NB4 (cell line): ENCODE data around the gene CSPG4.
"Not testable (repeated sequence)": the region's sequence is repeated elsewhere in the genome, so short reads cannot be mapped to it uniquely, and the experiment has no call there.

ENCODE experiments used
- DNase-seq: peaks from one replicate; pipeline ENCODE4 v3.0.0; 2010; ENCODE audit warnings: low read depth
- H3K4me3 ChIP-seq: one replicate; pipeline ENCODE4 v1.5.1; 2011; ENCODE audit warnings: mild to moderate bottlenecking, low read depth, low read length, moderate library complexity
- MYC ChIP-seq: IDR thresholded peaks from 2 replicates; pipeline ENCODE4 v1.6.1; 2011; ENCODE audit warnings: low read depth, low read length
- POLR2A ChIP-seq: IDR thresholded peaks from 2 replicates; pipeline ENCODE4 v1.6.1; 2011; ENCODE audit warnings: mild to moderate bottlenecking; ENCODE audit not compliant: insufficient read length; ENCODE audit errors: extremely low read depth
- TF ChIP-seq, protein P1 (sequence below): IDR thresholded peaks from one replicate; pipeline ENCODE4 v1.5.1; 2012; ENCODE audit warnings: low read depth, low read length
- TF ChIP-seq, protein P2 (sequence below): IDR thresholded peaks from 2 replicates; pipeline ENCODE4 v1.6.1; 2011; ENCODE audit warnings: low read depth, low read length

Gene CSPG4

DNA sequence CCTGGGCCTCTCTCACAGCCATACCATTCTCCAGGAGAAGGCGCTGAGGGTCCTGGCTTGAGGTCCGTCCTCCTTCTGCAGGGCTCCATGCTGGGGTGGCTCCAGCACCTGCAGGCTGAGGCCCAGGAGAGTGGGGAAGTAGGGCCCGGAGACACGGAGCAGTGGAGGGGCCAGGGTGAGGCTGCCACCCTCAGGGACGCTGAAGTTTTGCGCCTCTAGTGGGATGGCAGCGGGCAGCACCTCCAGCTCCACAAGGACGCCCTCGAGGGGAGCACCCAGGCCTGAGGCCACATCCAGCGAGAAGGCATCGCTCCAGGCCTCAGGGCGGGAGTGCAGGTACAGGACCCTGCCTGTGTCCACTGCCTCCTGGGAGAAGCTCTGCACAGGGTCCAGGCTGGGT, 27.5 kb downstream of the CSPG4 start:
- H3K4me3 ChIP-seq, result no peak overlapping the region
- TF ChIP-seq, protein P1, sequence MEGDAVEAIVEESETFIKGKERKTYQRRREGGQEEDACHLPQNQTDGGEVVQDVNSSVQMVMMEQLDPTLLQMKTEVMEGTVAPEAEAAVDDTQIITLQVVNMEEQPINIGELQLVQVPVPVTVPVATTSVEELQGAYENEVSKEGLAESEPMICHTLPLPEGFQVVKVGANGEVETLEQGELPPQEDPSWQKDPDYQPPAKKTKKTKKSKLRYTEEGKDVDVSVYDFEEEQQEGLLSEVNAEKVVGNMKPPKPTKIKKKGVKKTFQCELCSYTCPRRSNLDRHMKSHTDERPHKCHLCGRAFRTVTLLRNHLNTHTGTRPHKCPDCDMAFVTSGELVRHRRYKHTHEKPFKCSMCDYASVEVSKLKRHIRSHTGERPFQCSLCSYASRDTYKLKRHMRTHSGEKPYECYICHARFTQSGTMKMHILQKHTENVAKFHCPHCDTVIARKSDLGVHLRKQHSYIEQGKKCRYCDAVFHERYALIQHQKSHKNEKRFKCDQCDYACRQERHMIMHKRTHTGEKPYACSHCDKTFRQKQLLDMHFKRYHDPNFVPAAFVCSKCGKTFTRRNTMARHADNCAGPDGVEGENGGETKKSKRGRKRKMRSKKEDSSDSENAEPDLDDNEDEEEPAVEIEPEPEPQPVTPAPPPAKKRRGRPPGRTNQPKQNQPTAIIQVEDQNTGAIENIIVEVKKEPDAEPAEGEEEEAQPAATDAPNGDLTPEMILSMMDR, result peak; percentile 15
- TF ChIP-seq POLR2A, result no peak
- no peak for DNase-seq

DNA sequence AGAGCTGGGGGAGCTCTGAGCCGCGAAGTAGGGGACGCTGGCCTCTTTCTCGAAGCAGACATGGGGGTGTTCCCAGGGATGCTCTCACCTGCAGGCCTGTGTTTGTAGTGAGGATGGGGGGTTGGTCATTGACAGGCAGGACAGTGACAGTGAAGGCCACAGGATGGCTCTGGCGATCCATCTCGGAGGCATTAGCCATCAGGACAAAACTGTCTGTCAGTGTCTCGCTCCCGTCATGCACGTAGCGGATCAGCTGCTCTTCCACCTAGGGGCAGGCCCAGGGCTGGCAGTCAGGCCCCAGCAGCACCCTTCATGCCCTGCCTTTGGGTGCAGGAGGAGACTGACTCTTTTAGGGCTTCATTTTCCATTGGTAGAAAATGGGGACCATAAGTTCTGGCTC, 28.0 kb downstream of the CSPG4 start:
- peak; percentile 38 for DNase-seq
- no peak overlapping the region for H3K4me3 ChIP-seq
- TF ChIP-seq, protein P1, result no peak

DNA sequence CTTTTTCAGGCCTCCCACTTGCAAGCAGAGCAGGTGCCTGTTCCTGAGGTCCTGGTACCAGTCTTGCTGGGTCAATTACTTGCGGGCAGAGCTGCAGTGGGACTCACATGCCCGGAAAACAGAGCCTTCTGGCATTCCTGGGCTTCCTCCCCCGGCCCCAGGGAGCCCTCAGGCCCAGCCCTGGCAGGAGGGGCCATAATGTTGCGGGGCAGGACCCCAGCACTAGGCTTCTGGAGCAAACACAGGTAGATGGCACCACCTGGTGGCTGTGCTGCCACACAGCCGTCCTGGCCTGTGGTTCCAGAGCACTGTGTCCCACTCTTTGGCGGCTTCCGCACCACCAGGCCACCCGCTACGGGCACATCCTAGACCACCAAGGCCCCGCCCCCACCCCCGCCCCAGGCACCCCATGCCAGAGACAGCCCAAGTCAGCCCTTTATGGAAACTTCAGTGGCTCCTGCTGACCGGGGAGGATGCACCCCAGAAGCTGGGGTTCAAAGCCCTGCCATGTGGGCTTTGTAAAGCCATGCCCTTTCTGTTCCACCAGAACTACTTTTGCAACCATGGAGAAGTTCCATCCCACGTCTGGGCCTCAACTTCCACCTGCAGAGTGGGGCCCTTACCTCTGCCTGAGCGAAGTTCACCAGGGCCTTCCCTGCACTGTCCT, 28.9 kb downstream of the CSPG4 start:
- TF ChIP-seq, protein P1, result peak; percentile 79
- TF ChIP-seq MYC, result peak; percentile 26; the same call in 1 of the 2 replicates
- DNase-seq, result peak; percentile 85
- H3K4me3 ChIP-seq, result not testable (repeated sequence)

DNA sequence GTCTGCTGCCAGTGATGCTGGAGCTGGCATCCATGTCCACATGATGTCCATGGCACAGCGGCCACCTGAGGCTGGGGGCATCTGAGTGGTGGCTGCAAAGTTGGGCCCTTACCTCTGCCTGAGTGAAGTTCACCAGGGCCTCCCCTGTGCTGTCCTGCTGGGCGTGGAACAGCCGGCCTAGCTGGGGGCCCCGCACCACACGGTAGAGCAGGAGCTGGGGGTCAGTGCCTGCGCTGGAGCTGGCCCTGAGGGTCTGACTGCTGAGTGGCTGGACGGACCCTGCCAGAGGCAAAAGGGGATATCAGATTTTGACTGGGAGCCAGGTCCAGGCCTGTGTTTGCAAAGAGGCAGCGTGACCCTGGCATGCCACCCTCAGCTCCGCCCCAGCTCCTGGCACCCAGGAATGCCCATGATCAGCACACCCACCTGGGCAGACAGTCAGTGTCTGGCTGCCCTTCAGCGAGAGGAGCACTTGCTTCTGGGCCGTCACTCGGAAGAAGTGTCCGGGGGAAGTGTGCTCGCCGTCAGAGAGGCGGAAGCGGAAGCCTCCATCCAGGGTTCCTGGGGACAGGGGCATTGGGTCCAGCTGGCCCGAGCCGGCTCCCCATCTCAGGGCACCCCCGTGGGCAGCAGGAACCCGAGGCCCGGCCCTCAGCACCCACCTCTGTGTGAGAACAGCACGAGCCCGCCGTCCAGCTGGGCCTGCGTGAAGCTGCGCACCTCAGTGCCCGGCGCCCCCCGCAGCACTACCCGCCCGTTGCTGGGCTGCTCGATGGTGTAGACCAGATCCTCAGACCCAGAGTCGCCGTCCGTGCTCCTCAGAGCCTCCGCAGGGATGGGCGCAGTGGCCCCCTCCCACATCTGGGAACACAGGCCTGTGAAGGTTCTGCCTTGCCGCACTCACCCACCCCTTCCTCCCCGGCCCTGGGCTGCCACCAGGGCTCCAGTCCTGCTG, 30.2 kb downstream of the CSPG4 start:
- TF ChIP-seq MYC (no peak), POLR2A (no peak)
- TF ChIP-seq, protein P1, result no peak

DNA sequence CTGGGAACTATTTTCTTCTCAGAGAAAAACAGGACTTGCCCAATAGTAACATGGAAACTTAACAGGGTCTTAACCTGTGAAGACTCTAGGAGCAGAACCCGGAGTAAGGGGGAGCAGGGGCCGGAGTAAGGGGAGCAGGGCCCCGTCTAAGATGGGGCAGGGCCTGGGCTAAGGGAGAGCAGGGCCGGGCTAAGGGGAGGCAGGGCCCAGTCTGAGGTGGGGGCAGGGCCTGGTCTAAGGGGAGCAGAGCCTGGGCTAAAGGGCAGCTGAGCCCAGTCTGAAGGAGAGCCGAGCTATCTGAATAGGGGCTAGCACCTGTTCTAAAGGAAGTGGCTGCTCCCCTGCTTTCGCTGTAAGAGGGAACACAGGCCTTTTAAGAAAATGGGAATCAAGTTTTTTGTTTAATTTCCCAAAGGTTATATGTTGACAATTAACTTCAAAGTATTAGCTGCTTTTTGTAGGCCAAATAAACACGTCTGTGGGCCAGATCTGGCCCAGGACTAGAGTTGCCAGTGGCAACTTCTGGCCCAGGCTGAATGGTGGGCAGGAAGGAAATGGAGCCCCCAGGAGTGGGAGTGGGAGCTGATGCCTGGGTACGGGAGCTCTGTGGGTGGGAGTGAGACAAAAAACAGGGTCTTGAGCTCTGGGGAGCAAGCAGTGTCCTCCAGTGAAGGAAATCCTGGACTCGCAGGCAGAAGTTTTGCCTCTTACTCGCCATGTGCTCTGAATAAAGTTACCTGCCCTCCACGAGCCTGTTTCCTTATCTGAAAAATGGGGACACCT, 32.5 kb downstream of the CSPG4 start:
- H3K4me3 ChIP-seq, result no peak overlapping the region
- TF ChIP-seq MYC (no peak), POLR2A (no peak)
- TF ChIP-seq, protein P2, sequence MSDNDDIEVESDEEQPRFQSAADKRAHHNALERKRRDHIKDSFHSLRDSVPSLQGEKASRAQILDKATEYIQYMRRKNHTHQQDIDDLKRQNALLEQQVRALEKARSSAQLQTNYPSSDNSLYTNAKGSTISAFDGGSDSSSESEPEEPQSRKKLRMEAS, result no peak
- TF ChIP-seq, protein P1, result no peak
- DNase-seq, result no peak

More for the DNA sequence above, 30.2 kb downstream of the CSPG4 start:
- DNase-seq, result no peak
- no peak overlapping the region for H3K4me3 ChIP-seq

DNA sequence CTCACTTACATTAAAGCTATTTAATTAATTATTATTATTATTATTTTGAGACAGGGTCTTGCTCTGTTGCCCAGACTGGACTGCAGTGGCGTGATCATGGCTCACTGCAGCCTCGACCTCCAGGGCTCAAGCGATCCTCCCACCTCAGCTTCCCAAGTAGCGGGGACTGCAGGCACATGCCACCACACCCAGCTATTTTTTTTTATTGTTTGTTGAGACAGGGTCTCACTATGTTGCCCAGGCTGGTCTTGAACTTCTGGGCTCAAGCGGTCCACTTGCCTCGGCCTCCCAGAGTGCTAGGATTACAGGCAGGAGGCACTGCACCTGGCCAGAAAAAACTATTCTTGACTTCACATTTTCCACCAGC, 34.3 kb downstream of the CSPG4 start:
- not testable (repeated sequence) for H3K4me3 ChIP-seq, DNase-seq
